ENCODE data around the gene LSM5. TPM values are rescaled to one million over a fixed set of nuclear protein-coding genes. Genes with fewer than 3 reads are reported as not detected.
A peak's percentile ranks its signal among the peaks of the same experiment; 100 is the strongest.
"Not testable (repeated sequence)": the region's sequence is repeated elsewhere in the genome, so short reads cannot be mapped to it uniquely, and the experiment has no call there.

LSM5 gene
- total RNA-seq, 4 donors from 2014 or later: 1.8 to 22.8 (median 18.3) TPM; not detected in 1

GRCh38 chr7:32506266-32507054 is 16.3 kb upstream of the LSM5 start:
- Histone ChIP-seq H3K4me1 (peaks cover 0 to 25% (median 5%) of the 10 kb centered on the region in 4 donors), H3K36me3 (no peaks in the 10 kb centered on the region), H3K4me3 (no peak overlapping the region), H3K9me3 (no peaks in the 10 kb centered on the region), H3K27ac (no peak overlapping the region), H3K27me3 (no peaks in the 10 kb centered on the region)
- intact Hi-C loops (cut with DNase I; ENCODE audit: low total_unique reads) (no loop called here), in situ Hi-C loops (cut with MboI; ENCODE audit: low pct_ligation_motif_present in 1 of 4, low pct_unique_long_range_greater_than_20kb in 1 of 4, low sequenced_read_pairs in 3 of 4) (no loop called here)
- no peak for DNase-seq
- TF ChIP-seq EP300 (IDR thresholded peaks at IDR 0.05; ENCODE audit: low read depth): no peak
- no peak for TF ChIP-seq POLR2A (IDR thresholded peaks at IDR 0.05)
- TF ChIP-seq POLR2AphosphoS5 (IDR thresholded peaks at IDR 0.05): no peak
- 79 to 86% methylated on average over 5 of the region's 5 CpGs for WGBS, 2 donors (ENCODE audit: low coverage in 1 of 2)

DNA sequence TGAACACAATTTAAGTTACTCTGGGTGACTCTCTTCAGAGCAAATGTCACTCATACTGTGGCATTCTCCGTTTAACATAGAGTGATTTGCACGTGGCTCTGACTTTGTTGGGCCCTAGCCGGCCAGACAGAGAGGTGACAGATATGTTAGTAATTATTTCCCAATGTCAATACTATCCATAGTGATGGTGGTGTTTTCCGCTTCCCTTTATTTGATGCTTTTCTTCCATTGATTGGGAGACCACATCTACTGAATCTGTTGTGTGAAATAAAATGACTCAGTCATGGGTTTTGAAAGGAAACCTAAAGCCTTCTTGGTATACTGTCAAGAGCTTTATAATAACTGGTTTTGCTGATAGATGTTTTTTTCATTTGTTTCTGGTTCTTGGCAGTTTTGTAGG is 12.5 kb upstream of the LSM5 start:
- TF ChIP-seq EP300 (IDR thresholded peaks at IDR 0.05; ENCODE audit: low read depth) (no peak), POLR2AphosphoS5 (IDR thresholded peaks at IDR 0.05) (no peak), POLR2A (IDR thresholded peaks at IDR 0.05) (no peak)
- TF ChIP-seq, protein P1, sequence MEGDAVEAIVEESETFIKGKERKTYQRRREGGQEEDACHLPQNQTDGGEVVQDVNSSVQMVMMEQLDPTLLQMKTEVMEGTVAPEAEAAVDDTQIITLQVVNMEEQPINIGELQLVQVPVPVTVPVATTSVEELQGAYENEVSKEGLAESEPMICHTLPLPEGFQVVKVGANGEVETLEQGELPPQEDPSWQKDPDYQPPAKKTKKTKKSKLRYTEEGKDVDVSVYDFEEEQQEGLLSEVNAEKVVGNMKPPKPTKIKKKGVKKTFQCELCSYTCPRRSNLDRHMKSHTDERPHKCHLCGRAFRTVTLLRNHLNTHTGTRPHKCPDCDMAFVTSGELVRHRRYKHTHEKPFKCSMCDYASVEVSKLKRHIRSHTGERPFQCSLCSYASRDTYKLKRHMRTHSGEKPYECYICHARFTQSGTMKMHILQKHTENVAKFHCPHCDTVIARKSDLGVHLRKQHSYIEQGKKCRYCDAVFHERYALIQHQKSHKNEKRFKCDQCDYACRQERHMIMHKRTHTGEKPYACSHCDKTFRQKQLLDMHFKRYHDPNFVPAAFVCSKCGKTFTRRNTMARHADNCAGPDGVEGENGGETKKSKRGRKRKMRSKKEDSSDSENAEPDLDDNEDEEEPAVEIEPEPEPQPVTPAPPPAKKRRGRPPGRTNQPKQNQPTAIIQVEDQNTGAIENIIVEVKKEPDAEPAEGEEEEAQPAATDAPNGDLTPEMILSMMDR (IDR thresholded peaks at IDR 0.05): no peak
- no peaks in the 10 kb centered on the region for H3K27me3 ChIP-seq
- no peaks in the 10 kb centered on the region for H3K36me3 ChIP-seq
- intact Hi-C loops (cut with DNase I; ENCODE audit: low total_unique reads): no loop called here
- in situ Hi-C loops (cut with MboI; ENCODE audit: low pct_ligation_motif_present in 1 of 4, low pct_unique_long_range_greater_than_20kb in 1 of 4, low sequenced_read_pairs in 3 of 4): no loop called here
- peaks cover 0 to 31% (median 11%) of the 10 kb centered on the region in 4 donors for H3K4me1 ChIP-seq
- DNase-seq: no peak
- H3K9me3 ChIP-seq: no peaks in the 10 kb centered on the region
- 64 to 83% methylated on average over 2 to 4 of the region's 4 CpGs for WGBS, 2 donors (ENCODE audit: low coverage in 1 of 2)
- H3K27ac ChIP-seq: no peak overlapping the region
- H3K4me3 ChIP-seq: no peak overlapping the region

DNA sequence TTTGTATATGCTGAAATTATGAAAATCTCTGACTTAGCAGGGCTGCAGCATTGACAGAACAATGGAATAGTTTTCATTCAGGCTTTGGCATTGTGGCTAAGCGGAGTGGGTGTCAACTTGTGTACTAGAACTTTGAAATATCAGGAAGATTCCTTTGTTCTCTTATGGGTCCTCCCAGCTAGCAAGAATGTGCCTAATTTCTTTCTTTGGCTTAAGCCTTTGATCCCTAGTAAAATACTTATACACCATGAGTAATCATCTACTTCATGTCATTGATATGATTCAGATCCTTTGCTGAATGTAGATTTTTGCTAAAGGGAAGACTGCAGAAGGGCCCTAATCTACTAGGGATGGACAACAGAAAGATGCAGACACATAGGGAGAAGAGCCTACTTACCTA is 11.3 kb upstream of the LSM5 start:
- Histone ChIP-seq H3K4me3 (no peak overlapping the region), H3K4me1 (peaks cover 0 to 42% (median 16%) of the 10 kb centered on the region in 4 donors), H3K9me3 (no peaks in the 10 kb centered on the region), H3K36me3 (no peaks in the 10 kb centered on the region), H3K27me3 (no peaks in the 10 kb centered on the region), H3K27ac (peak overlapping the region in 2 of 4 donors; percentile 6 to 37)
- intact Hi-C loops (cut with DNase I; ENCODE audit: low total_unique reads): no loop called here
- in situ Hi-C loops (cut with MboI; ENCODE audit: low pct_ligation_motif_present in 1 of 4, low pct_unique_long_range_greater_than_20kb in 1 of 4, low sequenced_read_pairs in 3 of 4): no loop called here
- DNase-seq: no peak
- 80 to 81% methylated on average over 1 of the region's 1 CpG for WGBS, 2 donors (ENCODE audit: low coverage in 1 of 2)
- TF ChIP-seq POLR2AphosphoS5 (IDR thresholded peaks at IDR 0.05) (no peak), POLR2A (IDR thresholded peaks at IDR 0.05) (no peak), EP300 (IDR thresholded peaks at IDR 0.05; ENCODE audit: low read depth) (no peak)
- TF ChIP-seq, protein P1 (IDR thresholded peaks at IDR 0.05): no peak

DNA sequence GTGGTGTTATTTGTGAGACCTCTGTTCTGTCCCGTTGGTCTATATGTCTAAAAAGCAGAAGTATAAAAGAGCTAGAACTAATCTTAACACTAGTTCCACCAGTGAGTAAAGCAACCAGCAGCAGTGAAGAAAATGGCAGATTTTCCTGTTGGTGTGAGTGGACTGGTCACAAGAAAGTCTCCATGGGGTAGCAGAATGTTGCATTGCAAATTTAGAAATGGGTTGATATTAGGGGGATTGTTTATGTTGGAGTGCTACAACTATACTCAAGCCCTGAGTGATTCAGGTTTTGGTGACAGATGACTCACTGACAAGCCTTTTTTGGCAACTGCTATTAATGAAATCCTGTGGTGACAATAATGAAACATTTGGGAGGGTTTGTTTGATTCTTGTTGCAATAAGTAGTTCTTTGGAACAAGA is 10.8 kb upstream of the LSM5 start:
- WGBS, 2 donors (ENCODE audit: low coverage in 1 of 2): 38 to 43% methylated on average over 1 of the region's 1 CpG
- no peaks in the 10 kb centered on the region for H3K9me3 ChIP-seq
- H3K27me3 ChIP-seq: no peaks in the 10 kb centered on the region
- TF ChIP-seq POLR2AphosphoS5 (IDR thresholded peaks at IDR 0.05): no peak
- no peak for TF ChIP-seq POLR2A (IDR thresholded peaks at IDR 0.05)
- no peak for TF ChIP-seq EP300 (IDR thresholded peaks at IDR 0.05; ENCODE audit: low read depth)
- TF ChIP-seq, protein P1 (IDR thresholded peaks at IDR 0.05): no peak
- no peak overlapping the region for H3K4me3 ChIP-seq
- H3K27ac ChIP-seq: peak overlapping the region in 2 of 4 donors; percentile 6 to 37
- no peak for DNase-seq
- peaks cover 0 to 47% (median 18%) of the 10 kb centered on the region in 4 donors for H3K4me1 ChIP-seq
- in situ Hi-C loops (cut with MboI; ENCODE audit: low pct_ligation_motif_present in 1 of 4, low pct_unique_long_range_greater_than_20kb in 1 of 4, low sequenced_read_pairs in 3 of 4) (no loop called here), intact Hi-C loops (cut with DNase I; ENCODE audit: low total_unique reads) (no loop called here)
- H3K36me3 ChIP-seq: no peaks in the 10 kb centered on the region

- in situ Hi-C loops (cut with MboI; ENCODE audit: low pct_ligation_motif_present in 1 of 4, low pct_unique_long_range_greater_than_20kb in 1 of 4, low sequenced_read_pairs in 3 of 4); DNase-seq; H3K4me3 ChIP-seq; H3K9me3 ChIP-seq; intact Hi-C loops (cut with DNase I; ENCODE audit: low total_unique reads); H3K27me3 ChIP-seq; H3K36me3 ChIP-seq: not testable (repeated sequence)
- Histone ChIP-seq H3K4me1 (peaks cover 0 to 47% (median 18%) of the 10 kb centered on the region in 4 donors), H3K27ac (peak overlapping the region in 1 of 4 donors; percentile 37)
- WGBS, 2 donors (ENCODE audit: low coverage in 1 of 2): 100% methylated on average over 1 of the region's 1 CpG
Measured at GRCh38 chr7:32500216-32500615, 10.0 kb upstream of the LSM5 start.

DNA sequence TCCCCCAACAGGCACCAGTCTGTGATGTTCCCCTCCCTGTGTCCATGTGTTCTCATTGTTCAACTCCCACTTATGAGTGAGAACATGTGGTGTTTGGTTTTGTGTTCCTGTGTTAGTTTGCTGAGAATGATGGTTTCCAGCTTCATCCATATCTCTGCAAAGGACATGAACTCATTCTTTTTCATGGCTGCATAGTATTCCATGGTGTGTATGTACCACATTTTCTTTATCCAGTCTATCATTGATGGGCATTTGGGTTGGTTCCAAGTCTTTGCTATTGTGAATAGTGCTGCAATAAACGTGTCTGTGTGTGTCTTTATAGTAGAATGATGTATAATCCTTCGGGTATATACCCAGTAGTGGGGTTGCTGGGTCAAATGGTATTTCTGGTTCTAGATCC is 9.6 kb upstream of the LSM5 start:
- in situ Hi-C loops (cut with MboI; ENCODE audit: low pct_ligation_motif_present in 1 of 4, low pct_unique_long_range_greater_than_20kb in 1 of 4, low sequenced_read_pairs in 3 of 4): loop anchor here in 1 of 4 donors (25.0 kb wide), 2 partner anchors 413 to 613 kb away; partner anchors contain the start of gene RP9
- DNase-seq; H3K27me3 ChIP-seq; H3K36me3 ChIP-seq; H3K9me3 ChIP-seq; H3K4me3 ChIP-seq; intact Hi-C loops (cut with DNase I; ENCODE audit: low total_unique reads); H3K27ac ChIP-seq: not testable (repeated sequence)
- 83 to 88% methylated on average over 1 to 2 of the region's 2 CpGs for WGBS, 2 donors (ENCODE audit: low coverage in 1 of 2)
- peaks cover 0 to 47% (median 18%) of the 10 kb centered on the region in 4 donors for H3K4me1 ChIP-seq
